Body of pancreas (tissue), 4 donors: Measurements from ENCODE around the gene STOX2. TPM values are rescaled to one million over a fixed set of nuclear protein-coding genes. Genes with fewer than 3 reads are reported as not detected.

Source experiments
- ATAC-seq: fragments of 150-250 bp; one replicate; pipeline ENCODE4 v1.9.1; 2016
- DNase-seq, 4 donors: peaks; one replicate each; pipeline ENCODE4 v3.0.0-alpha.2; 2019
- H3K27ac ChIP-seq, 4 donors: fragments of 200-600 bp; sonication (generic); 1 replicate in 3 of 4; 2 replicates in 1 of 4; pipeline versions ENCODE4 v1.5.1 to v1.6.1; 2016 to 2019; ENCODE audit warnings: mild to moderate bottlenecking in 1 of 4, mixed read lengths in 1 of 4, moderate library complexity in 1 of 4
- H3K27me3 ChIP-seq, 2 donors: fragments of 200-600 bp; sonication (generic); one replicate each; pipeline ENCODE4 v1.6.0; 2016; ENCODE audit warnings: mild to moderate bottlenecking in 1 of 2
- H3K36me3 ChIP-seq, 2 donors: fragments of 200-600 bp; sonication (generic); replicated peaks in 1 of 2; 2 replicates each; pipeline ENCODE4 v1.5.1; 2016; ENCODE audit warnings: low read depth in 2 of 2; ENCODE audit not compliant: insufficient read depth in 1 of 2
- H3K4me1 ChIP-seq: fragments of 200-600 bp; sonication (generic); one replicate; pipeline ENCODE4 v1.6.0; 2016
- H3K4me3 ChIP-seq, 2 donors: fragments of 200-600 bp; sonication (generic); 1 replicate in 1 of 2; 2 replicates in 1 of 2; pipeline ENCODE4 v1.5.1; 2016 to 2019
- H3K9me3 ChIP-seq, 3 donors: fragments of 200-600 bp; sonication (generic); 1 replicate in 2 of 3; 2 replicates in 1 of 3; pipeline ENCODE4 v1.5.1; 2016
- POLR2A ChIP-seq, 3 donors: fragments of 450-650 bp; IDR thresholded peaks; one replicate each; pipeline ENCODE4 v1.6.1; 2016; ENCODE audit warnings: antibody characterized with exemption in 3 of 3, mild to moderate bottlenecking in 2 of 3
- WGBS, 2 donors: methylation state at CpG; one replicate each; pipeline ENCODE4 v1.1.5; 2017; 5-methylcytosine and 5-hydroxymethylcytosine counted together
- intact Hi-C: fragments of 100-400 bp; cut with DNase I; formaldehyde crosslinking; loops from one replicate; pipeline ENCODE4 v1.15.1; 2023
- total RNA-seq, 2 donors: library from RNA; depleted of rRNA; stranded (reverse); fragments of >200 nt; gene quantifications; one replicate each; pipeline ENCODE4 v1.1.0, GENCODE V29; 2016
- TF ChIP-seq, protein P1 (sequence below), 7 experiments: fragments of 450-650 bp in 4 of 7; fragments of 200-600 bp in 3 of 7; sonication (generic) in 3 of 7; IDR thresholded peaks; one replicate each; pipeline ENCODE4 v1.5.1; 2016 to 2019; ENCODE audit warnings: antibody characterized with exemption in 7 of 7

STOX2 gene
- total RNA-seq, 2 donors from 2014 or later: 15.0 to 15.8 TPM

DNA sequence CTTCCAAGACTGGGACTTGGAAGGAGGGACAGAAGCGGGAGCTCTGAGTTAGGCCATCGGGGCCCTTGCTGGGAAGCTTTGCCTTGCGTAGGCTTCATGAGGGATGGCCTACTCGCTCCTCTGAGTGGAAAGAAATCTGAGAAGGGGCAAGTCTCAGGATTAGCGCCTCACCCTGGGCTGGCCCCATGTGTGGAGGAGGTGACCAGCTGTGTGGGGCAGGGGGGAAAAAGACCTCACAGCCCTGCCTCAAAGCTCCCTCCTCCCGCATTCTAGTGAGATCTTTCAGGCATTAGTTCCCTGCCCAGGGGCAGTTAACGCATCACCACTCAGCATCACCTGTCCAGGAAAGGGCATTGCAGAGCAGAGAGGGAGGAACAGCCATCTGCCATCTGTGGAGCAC, 156.5 kb downstream of the STOX2 start:
- no peak for ATAC-seq
- TF ChIP-seq, protein P1, sequence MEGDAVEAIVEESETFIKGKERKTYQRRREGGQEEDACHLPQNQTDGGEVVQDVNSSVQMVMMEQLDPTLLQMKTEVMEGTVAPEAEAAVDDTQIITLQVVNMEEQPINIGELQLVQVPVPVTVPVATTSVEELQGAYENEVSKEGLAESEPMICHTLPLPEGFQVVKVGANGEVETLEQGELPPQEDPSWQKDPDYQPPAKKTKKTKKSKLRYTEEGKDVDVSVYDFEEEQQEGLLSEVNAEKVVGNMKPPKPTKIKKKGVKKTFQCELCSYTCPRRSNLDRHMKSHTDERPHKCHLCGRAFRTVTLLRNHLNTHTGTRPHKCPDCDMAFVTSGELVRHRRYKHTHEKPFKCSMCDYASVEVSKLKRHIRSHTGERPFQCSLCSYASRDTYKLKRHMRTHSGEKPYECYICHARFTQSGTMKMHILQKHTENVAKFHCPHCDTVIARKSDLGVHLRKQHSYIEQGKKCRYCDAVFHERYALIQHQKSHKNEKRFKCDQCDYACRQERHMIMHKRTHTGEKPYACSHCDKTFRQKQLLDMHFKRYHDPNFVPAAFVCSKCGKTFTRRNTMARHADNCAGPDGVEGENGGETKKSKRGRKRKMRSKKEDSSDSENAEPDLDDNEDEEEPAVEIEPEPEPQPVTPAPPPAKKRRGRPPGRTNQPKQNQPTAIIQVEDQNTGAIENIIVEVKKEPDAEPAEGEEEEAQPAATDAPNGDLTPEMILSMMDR (IDR thresholded peaks at IDR 0.05): no peak
- TF ChIP-seq POLR2A (IDR thresholded peaks at IDR 0.05): no peak
- Histone ChIP-seq H3K27me3 (no peaks in the 10 kb centered on the region), H3K9me3 (no peaks in the 10 kb centered on the region), H3K27ac (no peak overlapping the region), H3K36me3 (no peaks in the 10 kb centered on the region), H3K4me1 (peaks cover 21% of the 10 kb centered on the region), H3K4me3 (no peak overlapping the region)
- intact Hi-C loops: no loop called here
- no peak for DNase-seq
- WGBS, 2 donors: 92 to 94% methylated on average over 6 of the region's 7 CpGs

DNA sequence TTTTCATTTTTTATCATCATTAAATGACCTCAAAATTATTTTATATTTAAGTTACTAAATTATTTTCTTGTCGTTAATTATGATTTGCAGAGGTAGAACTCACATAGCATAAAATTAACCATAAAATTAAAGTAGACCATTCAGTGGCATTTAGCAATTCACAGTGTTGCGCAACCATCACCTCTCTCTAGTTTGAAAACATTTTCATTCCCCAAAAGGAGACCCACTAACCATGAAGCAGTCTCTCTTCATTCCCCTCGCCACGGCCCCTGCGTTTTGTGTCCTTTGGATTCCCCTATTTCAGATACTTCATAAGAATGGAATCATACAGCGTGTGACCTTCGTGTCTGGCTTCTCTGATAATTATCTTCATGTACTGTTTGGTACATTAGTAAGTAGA, 157.7 kb downstream of the STOX2 start:
- Histone ChIP-seq H3K4me1 (peaks cover 30% of the 10 kb centered on the region), H3K36me3 (no peaks in the 10 kb centered on the region), H3K27me3 (no peaks in the 10 kb centered on the region), H3K4me3 (no peak overlapping the region), H3K9me3 (no peaks in the 10 kb centered on the region), H3K27ac (no peak overlapping the region)
- ATAC-seq (no peak), DNase-seq (no peak)
- intact Hi-C loops: no loop called here
- TF ChIP-seq, protein P1 (IDR thresholded peaks at IDR 0.05): no peak
- TF ChIP-seq POLR2A (IDR thresholded peaks at IDR 0.05): no peak
- WGBS, 2 donors: 87 to 94% methylated on average over 7 of the region's 7 CpGs

DNA sequence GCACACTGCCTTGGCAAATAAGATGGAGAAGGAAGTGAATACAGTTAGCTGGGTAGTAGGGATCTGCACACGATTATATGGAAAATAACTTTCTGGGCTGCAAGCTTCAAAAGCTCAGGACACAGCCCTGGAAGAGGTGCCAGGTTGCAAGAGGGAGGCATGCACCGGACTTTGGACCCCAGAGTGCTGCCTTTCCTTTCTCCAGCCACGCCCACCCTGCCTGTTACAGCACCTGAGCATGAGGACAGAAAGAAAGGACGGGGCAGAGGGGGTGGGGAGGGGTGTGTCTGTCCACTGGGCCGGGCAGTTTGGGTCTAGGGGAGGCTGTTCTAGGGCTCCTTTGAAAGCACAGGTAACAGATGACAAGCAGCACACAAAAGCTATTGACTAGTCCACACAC, 159.8 kb downstream of the STOX2 start:
- TF ChIP-seq, protein P1 (IDR thresholded peaks at IDR 0.05): no peak
- no peak for TF ChIP-seq POLR2A (IDR thresholded peaks at IDR 0.05)
- intact Hi-C loops: no loop called here
- DNase-seq (peak; percentile 59 to 87 (median 63)), ATAC-seq (peak; percentile 66)
- Histone ChIP-seq H3K4me1 (peaks cover 30% of the 10 kb centered on the region), H3K36me3 (no peaks in the 10 kb centered on the region), H3K9me3 (no peaks in the 10 kb centered on the region), H3K27ac (no peak overlapping the region), H3K4me3 (no peak overlapping the region), H3K27me3 (no peaks in the 10 kb centered on the region)
- 25 to 30% methylated on average over 5 of the region's 5 CpGs for WGBS, 2 donors

DNA sequence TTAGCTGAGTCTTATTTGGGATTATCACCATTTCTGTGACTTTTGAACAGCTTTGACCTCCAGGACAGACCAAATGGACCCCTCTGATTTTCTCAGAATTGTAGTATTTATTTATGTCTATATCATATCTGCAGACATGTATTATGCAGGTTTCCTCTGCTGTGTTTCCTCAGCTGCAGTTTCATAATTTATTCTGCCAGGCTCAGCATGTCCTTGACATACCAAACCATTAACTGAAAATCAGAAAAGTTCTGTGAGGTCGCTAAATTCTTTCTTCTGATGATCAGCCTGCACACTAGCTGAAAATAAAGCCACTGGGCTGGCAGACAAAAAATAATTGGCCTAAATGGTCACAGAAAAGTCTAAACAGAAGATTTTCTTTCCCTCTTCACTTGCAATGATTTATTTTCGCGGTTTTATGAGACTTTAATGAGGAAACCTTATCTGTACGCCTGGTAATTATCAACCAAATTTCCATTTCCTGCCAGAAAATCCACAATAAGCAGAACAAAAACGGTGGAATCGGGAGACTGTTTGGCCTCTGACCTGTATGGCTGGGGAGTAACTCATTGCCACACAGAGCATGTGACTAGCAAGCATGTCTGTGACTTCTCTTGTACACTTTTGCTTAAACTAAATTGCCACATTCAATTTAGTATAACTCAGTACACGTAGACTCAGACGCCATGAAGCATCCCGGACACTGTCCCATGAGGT, 161.6 kb downstream of the STOX2 start:
- 26 to 31% methylated on average over 9 of the region's 9 CpGs for WGBS, 2 donors
- ATAC-seq (peak; percentile 75), DNase-seq (peak in 3 of 4 donors; percentile 16 to 45 (median 41))
- Histone ChIP-seq H3K4me3 (no peak overlapping the region), H3K9me3 (no peaks in the 10 kb centered on the region), H3K27me3 (no peaks in the 10 kb centered on the region), H3K36me3 (no peaks in the 10 kb centered on the region), H3K4me1 (peaks cover 30% of the 10 kb centered on the region), H3K27ac (peak overlapping the region in 3 of 4 donors; percentile 54 to 68 (median 64))
- intact Hi-C loops: no loop called here
- TF ChIP-seq, protein P1 (IDR thresholded peaks at IDR 0.05): no peak
